ENCODE measurements around the gene ABI3BP.

DNA sequence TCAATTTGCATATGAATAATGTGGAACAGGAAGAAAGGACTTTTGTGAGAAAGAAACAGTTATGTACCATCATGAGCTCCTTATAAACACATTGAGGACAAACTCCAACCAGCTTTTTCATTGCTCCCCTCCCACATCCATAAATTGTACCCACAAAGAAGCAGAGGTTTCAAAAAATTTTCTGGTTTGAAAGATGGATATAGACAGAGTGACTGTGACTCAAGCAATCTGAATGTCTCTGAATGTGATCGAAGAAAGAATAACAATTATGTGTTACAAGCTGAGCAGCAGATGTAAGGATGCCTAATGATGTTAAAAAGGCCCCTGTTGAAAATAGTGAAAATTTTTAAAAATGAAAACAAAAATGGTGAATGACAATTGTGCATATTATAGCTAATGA, 156.6 kb downstream of the ABI3BP start:
- TF ChIP-seq FOXM1 (IDR thresholded peaks at IDR 0.05; ENCODE audit: borderline replicate concordance, low read depth) (no peak), CREB1 (IDR thresholded peaks at IDR 0.05; ENCODE audit: low read depth) (no peak)

Data from Ishikawa (cell line).